HG02623 (cell line): ENCODE measurements around the gene C14orf93.
"Not testable (repeated sequence)": the region's sequence is repeated elsewhere in the genome, so short reads cannot be mapped to it uniquely, and the experiment has no call there.

ENCODE experiments used
- ATAC-seq: cut with Tn5 transposase; IDR thresholded peaks from one replicate; pipeline ENCODE4 v1.9.1; 2021; ENCODE audit warnings: moderate library complexity; ENCODE audit not compliant: unreplicated experiment

The C14orf93 gene

DNA sequence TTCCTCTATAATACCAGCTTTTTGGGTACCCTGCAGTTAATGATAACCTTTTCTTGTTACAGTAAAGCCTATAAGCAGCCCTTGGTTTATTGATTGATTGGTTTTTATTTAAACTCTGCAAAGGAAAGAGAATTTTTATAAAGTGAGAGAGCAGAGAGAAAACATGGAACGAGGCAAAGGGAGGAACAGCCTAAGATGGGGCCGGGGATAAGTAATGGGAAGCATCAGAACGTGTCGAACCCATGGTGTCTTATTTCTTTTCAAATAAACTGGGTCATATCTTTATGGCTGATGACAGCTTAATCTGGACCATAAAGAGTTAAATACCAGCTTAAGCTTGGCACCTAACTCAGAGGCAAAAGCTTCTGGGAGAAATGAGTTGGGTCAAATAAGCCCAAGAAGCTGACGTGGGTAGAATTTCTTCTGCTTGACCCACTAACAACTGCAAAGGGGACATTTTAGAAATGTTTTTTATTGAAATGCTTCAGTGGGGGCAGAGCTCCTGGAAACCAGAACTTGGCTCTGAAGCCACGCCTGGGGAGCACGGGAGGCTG lies 12.0 kb upstream of the C14orf93 start:
- no peak for ATAC-seq

DNA sequence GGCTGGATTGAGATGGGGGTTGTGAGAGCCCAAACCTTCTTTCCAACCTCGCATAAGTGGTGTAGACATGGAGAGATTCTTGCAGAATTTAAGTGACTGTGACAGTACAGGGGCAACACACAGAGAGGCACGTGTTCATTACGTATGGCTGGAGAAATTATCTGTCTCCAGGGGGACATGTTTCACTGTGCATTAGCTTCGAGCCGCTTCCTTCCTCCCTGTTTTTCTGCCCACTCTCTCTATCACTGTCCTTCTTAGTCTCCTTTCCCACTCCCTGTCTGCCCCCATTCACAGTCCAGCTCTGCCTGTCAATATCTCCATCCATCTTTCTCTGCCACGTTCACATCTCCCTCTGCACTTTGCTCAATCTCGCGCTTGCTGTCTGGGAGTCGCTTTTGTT lies 11.5 kb upstream of the C14orf93 start:
- ATAC-seq, result no peak

DNA sequence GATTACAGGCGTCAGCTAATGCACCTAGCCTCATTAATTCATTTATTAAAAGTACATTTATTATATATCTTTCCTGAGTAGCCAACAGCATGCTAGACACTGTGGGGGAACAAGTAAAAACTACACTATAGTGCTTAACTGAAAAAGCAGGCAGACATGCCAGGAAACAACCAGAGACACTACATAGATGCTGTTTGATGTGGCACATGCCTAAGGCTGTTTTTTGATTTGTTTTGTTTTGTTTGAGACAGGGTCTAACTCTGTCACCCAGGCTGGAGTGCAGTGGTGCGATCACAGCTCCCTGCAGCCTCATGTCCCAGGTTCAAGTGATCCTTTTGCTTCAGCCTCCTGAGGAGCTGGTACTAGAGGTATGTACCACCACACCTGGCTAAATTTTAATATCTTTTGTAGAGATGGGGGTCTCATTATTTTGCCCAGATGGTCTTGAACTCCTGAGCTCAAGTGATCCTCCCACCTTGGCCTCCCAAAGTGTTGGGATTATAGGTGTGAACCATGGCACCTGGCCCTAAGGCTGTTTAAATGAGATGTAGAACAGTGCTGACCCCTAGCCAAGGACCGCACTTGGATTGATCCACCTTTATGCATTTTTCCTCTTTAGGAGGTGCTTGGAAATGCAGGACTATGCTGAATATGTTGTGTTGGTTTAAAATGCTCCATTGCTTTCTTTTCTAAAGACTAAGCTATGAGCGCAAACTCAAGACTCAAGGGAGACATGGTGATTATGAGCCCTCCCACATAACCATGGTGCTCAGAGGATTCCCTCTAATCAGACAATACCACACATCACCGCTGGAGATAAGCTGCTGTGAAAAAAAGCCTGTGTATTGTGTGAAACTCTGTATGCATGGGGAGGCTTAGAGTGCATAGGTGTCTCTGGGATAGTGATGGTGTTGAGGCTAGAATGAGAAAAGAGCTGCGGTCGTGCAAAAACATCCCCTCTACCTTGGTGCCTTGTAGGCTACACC lies 10.5 kb upstream of the C14orf93 start:
- no peak for ATAC-seq

DNA sequence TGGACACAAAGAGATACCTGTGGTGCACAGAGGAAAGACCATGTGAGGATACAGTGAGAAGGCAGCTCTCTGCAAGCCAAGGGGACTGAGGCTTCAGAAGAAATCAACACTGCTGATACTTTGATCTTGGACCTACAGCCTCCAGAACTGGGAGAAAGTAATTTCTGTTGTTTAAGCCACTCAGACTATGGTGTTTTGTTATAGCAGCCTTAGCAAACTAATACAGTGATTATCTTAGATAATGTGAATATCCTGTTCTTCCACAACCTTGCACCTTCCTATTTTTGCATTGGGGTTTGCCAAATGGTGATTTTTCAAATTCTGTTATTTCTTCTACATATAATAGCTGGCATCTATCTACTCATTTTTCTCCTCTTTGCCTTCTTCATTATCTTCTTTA lies 8.2 kb upstream of the C14orf93 start:
- no peak for ATAC-seq

DNA sequence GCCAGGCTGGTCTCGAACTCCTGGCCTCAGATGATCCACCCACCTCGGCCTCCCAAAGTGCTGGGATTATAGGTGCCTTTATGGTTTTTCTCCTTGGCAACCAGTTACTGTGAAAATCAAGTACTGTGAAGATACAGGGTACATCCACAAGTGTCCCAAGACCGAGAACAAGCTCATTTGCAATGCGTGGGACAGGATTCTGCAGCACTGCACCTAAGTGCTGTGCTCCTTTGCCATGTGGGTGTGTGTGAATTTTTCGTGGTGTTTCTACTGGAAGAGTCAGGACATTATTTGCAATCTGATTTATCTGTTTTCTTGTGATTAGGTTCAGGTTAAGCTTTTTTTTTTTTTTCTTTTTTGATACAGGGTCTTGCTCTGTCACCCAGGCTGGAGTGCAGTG lies 7.1 kb upstream of the C14orf93 start:
- no peak for ATAC-seq

DNA sequence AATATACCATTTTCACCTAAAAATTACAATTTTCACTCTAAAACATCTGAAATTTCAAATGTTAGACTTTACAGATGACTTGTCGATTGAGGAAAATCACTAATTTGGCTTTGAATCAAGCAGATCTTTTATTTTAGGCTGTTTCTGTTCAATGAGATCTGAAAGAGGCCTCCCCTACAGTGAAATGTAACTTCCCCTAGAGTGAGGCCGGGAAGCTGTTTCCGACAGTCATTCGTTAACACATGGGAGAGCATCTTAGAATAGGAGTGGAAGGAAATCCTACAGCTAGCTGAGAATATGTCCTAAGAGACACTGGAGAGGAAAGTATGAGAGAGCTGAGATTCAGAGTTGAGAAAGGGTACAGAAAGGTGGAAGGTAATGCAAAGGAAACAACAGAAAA lies 5.7 kb upstream of the C14orf93 start:
- ATAC-seq, result no peak

DNA sequence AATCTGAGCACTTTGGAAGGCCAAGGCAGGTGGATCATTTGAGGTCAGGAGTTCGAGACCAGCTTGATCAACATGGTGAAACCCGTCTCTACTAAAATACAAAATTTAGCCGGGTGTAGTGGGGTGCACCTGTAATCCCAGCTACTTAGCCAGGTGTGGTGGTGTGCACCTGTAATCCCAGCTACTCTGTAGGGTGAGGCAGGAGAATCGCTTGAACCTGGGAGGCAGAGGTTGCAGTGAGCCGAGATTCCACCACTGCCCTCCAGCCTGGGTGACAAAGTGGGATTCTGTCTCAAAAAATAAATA lies 3.8 kb upstream of the C14orf93 start:
- ATAC-seq, result not testable (repeated sequence)

DNA sequence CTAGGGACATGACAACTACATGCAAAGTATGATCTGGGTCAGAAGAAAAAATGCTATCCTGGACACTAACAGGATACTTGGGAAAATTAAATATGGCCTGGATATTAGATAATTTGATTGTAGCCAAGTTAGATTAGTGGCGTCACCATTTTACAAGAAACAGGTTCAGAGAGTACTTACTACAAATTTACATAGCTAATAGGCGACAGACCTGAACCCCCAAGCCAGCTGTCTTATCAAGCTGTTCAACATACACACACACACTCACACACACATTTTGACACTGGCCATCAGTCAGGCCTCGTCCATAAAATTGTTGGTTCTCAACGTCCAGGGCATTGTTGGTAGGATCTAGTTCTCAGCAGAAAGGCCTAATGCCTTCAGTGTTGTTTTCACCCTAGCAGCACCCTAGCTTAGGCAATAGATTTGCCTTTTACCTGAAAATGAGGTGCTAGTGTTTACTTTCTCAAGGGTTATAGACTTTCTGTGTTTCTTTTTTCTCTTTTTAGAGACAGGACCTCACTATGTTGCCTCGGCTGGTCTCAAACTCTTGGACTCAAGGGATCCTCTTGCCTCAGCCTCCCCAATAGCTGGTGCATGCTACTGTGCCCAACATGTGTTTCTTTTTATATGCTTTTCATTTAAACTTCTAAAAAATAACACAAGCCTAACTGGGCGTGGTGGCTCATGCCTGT lies 3.3 kb upstream of the C14orf93 start:
- ATAC-seq, result no peak

DNA sequence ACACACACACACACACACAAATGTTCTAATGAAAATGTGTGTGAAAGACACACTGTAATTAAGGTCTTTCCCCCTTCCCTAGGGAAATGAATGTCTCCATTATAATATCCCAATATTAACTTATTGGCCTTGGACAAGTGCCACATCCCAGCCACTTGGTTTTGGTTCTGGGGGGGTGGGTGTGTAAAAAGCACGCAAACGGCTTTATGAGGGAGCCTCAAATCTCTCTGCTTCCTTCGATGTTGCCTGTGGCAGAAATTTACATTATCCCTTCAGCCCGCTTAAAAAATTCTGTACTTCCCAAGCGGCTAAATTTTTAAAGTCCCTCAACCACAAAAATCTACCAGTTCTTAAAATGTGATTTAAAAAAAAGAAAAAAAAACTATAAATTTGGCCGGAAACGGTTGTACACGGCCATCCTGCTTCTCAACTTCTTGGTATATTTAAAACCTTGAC lies 432 bp downstream of the C14orf93 start:
- ATAC-seq, result no peak

DNA sequence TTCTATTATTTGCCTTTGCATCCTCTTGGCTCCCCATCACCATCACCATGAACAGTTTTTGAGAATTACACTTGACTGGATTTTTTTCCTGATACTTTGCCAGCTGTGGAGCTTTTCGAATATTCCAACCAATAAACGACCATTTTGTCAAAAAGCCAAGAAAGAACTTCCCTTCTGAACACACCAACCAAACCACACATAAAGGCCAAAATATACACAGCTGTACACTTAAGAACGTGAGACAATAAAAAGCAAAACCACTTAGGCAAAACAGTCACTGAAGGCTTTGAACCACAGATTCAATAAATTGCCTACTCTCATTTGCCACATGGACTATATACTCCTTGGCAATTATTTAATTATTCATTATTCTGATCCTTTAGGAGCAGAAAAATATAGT lies 1.1 kb downstream of the C14orf93 start:
- ATAC-seq, result no peak

DNA sequence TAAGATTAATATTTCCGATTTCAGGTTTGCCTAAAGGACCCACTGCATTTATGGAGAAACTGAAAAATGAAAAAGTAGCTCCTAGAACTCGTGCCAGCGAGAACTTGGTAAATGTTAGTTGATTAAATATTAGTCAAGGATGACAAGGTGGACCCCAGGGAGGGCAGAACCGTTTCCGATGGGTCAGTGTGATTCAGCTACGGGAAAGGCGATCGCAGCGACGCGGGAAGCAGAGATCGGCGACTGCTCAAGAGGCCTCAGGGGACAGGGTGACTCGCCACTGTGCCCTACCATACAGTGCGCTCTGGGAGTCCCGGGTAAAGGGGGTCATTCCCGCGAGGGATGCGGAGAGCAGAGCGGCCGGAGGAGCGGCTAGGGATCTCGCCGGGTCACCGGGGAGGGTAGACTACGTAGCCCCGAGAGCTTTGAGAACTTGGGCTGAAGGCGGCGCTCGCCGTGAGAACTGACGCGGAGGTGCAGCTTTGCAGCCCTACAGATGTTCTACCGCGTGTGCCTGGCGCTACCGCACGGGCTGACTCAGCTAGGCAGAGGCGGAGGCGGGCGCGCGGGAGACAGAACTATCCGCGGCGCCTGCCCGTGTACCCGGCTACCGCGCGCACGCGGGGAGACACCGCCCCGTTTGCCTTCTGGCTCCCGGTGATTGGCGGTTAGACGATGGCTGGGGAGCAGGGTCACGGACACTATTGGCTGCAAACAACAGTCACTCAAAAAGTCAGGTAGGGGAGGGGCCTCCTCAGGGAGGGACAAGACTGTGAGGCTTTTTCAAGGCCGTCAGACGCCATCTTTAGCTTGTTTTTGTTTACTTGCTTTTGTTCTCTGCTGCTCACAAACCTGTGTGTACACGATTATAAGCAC lies 3.2 kb downstream of the C14orf93 start:
- peak; percentile 93 for ATAC-seq

DNA sequence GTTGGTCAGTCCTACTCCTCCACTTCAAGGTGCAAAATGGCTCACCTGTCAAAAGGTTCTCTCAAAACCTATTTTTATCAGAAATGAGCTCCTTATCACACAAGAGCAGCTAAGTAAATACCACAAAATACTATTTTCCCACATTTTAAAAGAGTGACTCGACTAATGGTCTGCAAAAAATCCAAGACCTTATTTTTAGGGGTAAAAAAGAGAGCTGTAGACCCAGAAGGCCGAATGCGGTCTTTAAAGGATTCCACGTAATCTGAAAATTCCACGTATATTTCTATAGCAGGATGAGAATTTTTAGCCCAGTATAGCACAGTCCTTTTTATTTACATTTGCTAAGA lies 3.8 kb downstream of the C14orf93 start:
- ATAC-seq, result no peak

DNA sequence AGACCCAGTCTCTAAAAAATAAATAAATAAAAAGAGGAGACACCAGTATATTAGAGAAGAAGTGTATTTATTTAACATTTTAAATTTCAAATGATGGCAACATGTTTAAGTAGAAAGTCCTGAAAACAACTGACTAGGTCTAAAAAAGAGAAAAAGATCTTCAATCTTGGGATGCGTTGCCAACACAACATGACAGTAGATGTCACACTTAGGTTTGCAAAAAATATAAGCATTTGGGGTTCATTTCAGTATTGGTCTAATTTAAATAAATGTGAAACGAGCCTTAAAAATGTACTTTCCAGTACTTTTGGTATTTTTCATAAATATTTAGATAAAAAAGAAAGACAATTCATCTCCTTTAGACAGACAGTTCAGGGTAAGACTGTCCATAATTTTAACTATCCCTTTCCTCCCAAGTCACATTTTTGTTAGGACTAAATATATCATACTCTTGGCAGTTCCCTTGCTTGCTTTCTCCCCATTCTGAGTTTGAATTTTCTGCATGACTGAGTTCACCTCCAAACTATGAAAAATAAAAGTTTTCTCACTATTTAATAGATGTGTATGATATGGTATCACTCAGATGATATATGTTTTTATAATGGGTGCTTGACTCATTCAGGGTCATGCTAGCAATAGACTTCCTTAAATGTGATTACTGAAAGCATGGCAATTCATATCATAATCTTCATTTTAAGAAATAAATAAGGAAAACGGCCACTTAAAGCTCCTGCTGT lies 4.3 kb downstream of the C14orf93 start:
- ATAC-seq, result no peak

DNA sequence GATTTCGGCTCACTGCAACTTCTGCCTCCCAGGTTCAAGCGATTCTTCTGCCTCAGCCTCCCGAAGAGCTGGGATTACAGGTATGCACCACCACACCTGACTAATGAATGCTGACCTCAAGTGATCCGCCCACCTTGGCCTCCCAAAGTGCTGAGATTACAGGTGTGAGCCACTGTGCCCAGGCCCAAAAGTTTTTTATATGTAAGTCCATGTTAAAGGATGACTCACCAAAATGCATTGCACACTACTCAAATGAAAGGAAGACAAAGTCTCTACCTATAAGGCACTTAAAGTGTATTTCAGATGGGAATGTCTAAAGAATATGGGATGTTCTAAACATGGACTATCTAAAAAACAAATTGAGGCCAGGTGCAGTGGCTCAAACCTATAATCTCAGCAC lies 5.7 kb downstream of the C14orf93 start:
- not testable (repeated sequence) for ATAC-seq

DNA sequence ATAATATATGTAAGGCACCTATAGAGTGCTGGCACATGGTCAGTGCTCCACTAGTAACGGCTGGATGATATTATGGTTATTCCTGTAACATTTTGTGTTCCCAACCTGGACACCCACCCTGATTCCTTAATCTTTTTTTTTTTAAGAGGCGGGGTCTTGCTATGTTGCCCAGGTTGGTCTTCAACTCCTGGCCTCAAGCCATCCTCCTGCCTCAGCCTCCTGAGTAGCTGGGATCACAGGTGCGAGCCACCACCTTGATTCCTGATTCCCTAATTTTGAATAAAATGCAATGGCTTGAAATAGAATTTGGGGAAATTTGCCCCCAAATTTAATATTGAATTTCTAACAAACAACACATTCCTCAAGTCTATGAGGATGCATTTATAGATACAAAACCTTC lies 7.4 kb downstream of the C14orf93 start:
- no peak for ATAC-seq

DNA sequence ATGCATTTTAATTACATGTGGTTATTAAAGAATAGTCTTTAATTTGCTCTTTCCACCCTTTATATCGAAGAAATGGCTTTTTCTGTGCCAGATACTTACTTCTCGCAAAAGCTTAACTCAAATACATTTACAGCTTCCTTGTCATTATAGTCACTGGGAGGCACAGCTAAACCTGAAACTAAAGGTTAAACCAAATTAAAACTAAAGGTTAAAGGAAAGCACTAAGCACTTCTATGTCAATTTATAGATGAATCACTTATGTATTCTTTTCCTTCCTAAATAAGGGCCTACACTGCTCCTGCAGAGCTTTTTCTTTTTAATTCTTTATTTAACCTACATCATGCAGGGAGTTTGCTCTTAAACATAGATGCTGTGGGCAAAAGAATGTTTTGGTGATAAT lies 9.1 kb downstream of the C14orf93 start:
- no peak for ATAC-seq

DNA sequence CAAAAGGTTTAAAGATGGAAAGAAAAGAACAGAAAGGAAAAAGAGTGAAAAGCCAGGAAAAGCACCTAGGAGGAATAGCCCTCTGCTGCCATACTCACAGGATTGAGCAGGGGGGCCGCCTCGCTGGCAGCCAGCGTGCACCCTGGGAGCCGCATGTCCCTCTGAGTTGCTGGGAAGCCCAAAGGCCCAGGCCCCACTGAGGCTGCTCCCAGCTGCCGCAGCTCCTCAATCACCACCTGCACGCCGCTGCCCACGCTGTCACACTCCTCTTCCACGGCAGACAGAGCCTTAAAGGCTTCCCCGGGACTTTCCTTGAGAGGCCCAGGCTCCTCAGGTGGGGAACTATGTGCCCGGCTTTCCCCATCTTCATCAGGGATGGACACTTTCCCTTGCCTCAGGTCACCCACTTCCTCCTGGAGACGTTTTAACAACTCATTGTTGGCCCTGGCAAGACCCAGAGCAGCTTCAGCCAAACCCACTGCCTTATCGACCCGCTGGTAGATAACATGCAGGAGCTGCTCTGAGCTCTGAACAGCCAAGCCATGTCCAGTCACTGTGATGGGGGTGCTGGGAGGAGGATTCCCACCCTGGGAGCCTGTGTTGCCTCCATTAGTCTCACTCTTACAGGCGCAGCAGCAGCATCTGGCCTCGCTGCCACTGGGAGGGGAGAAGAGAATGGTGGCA lies 11.5 kb downstream of the C14orf93 start:
- ATAC-seq, result no peak

DNA sequence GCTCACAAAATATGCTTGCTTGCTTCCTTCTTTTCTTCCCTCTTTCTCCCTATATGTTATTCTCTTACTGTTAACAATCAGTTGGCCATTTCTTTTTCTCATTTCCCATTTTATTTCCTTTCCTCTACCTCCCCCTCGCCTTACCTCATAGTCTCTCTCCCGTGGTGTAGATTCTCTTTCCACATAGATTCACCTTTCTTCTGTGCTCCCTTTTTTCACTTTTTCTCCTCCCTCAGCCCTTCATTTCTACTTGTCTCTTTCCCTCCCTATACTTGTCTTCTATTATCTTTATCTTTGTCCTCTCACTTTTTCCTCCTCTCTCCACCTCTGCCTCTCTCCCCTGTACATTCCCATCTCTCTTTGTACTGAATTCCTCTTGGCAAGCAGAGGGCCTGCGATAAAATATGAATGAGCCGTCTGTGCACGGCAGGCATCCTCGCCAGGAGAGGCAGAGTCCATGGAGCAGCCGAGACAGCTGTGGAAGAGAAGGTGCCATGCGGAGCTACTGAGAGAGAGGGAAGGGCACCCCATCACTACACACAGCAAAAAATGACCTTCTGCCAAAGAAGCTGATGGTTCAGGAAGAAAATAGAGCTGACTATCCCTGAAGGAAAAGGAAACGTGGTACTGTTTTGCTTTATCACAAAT lies 12.1 kb downstream of the C14orf93 start:
- no peak for ATAC-seq
